Muscle layer of colon (tissue), 2 donors: Measurements from ENCODE around the gene SAMD4A.

ENCODE experiments used
- H3K27ac ChIP-seq: one replicate; pipeline ENCODE4 v1.7.0; 2013; ENCODE audit warnings: low read depth, mild to moderate bottlenecking, low read length, moderate library complexity
- H3K27me3 ChIP-seq, 2 donors: one replicate each; pipeline ENCODE4 v1.7.0; 2013; ENCODE audit warnings: low read length in 2 of 2, mild to moderate bottlenecking in 2 of 2; ENCODE audit not compliant: insufficient read depth in 2 of 2, control insufficient read depth in 1 of 2
- H3K36me3 ChIP-seq: one replicate; pipeline ENCODE4 v1.7.0; 2013; ENCODE audit warnings: mild to moderate bottlenecking, low read length; ENCODE audit not compliant: insufficient read depth
- H3K4me1 ChIP-seq: one replicate; pipeline ENCODE4 v1.7.0; 2013; ENCODE audit warnings: mild to moderate bottlenecking, low read length; ENCODE audit not compliant: insufficient read depth
- H3K4me3 ChIP-seq, 2 donors: one replicate each; pipeline ENCODE4 v1.7.0; 2013; ENCODE audit warnings: low read length in 2 of 2, low read depth in 1 of 2, mild to moderate bottlenecking in 1 of 2, moderate library complexity in 1 of 2
- H3K9ac ChIP-seq: one replicate; pipeline ENCODE4 v1.7.0; 2013; ENCODE audit warnings: low read length
- H3K9me3 ChIP-seq: one replicate; pipeline ENCODE4 v1.7.0; 2013; ENCODE audit warnings: mild to moderate bottlenecking, low read length
- donor health status: abdominal sarcoma.
- donor health status: Adenocarcinoma of cecum.

SAMD4A gene

GRCh38 chr14:54676812-54677708 lies 110.1 kb downstream of the SAMD4A start:
- Histone ChIP-seq H3K27ac (peak overlapping the region; percentile 82), H3K4me3 (peak overlapping the region in 1 of 2 donors; percentile 22), H3K9ac (peak overlapping the region; percentile 67), H3K4me1 (peaks cover 67% of the 10 kb centered on the region), H3K36me3 (no peaks in the 10 kb centered on the region), H3K9me3 (no peaks in the 10 kb centered on the region), H3K27me3 (no peaks in the 10 kb centered on the region)

GRCh38 chr14:54680651-54681050 lies 113.7 kb downstream of the SAMD4A start:
- no peaks in the 10 kb centered on the region for H3K36me3 ChIP-seq
- H3K27me3 ChIP-seq, result no peaks in the 10 kb centered on the region
- no peak overlapping the region for H3K9ac ChIP-seq
- H3K4me3 ChIP-seq, result no peak overlapping the region
- no peaks in the 10 kb centered on the region for H3K9me3 ChIP-seq
- H3K4me1 ChIP-seq, result peaks cover 64% of the 10 kb centered on the region
- H3K27ac ChIP-seq, result no peak overlapping the region

DNA sequence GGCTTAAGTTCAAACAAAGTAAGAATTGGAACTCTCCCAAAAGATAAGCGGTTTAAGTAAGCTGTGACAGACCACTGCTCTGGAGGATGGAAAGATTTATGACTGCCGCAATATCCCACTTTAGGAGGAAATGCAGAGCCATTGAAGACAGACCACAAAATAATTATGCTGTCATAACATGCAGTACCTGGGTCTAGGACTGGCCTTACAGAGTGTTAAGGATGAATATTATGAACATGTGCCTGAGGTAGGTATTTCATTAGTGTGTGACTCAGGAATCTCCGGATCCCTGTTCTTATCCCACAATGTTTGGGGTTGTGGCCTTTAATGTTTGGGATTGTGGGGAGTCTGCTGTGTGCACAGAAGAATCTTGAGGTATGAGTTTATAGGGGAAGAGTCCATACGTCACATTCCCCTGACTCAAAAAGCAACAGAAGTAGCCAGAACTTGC lies 114.9 kb downstream of the SAMD4A start:
- H3K27ac ChIP-seq, result peak overlapping the region; percentile 16
- no peaks in the 10 kb centered on the region for H3K9me3 ChIP-seq
- H3K4me1 ChIP-seq, result peaks cover 64% of the 10 kb centered on the region
- H3K9ac ChIP-seq, result no peak overlapping the region
- no peaks in the 10 kb centered on the region for H3K27me3 ChIP-seq
- no peak overlapping the region for H3K4me3 ChIP-seq
- H3K36me3 ChIP-seq, result no peaks in the 10 kb centered on the region

DNA sequence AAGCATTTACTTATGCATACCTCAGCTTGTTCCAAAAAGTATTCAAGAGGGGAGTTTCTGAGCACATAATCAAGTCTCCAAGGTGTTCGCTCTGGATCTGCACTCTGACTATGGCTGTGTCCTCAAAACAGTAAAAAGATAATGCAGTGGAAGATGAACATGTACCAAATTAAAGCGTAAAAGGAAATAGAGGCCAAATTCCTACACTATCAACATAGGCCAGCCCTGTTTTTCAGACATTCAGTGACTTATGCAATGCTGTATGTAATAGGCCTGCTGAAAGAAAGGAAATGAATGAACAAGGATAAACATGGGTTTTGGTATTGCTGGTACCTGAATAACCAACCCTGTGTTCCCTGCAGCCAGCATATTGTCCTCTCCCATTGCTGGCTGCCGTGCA lies 115.7 kb downstream of the SAMD4A start:
- Histone ChIP-seq H3K4me1 (peaks cover 64% of the 10 kb centered on the region), H3K9ac (no peak overlapping the region), H3K4me3 (no peak overlapping the region), H3K27me3 (no peaks in the 10 kb centered on the region), H3K27ac (no peak overlapping the region), H3K9me3 (no peaks in the 10 kb centered on the region), H3K36me3 (no peaks in the 10 kb centered on the region)

DNA sequence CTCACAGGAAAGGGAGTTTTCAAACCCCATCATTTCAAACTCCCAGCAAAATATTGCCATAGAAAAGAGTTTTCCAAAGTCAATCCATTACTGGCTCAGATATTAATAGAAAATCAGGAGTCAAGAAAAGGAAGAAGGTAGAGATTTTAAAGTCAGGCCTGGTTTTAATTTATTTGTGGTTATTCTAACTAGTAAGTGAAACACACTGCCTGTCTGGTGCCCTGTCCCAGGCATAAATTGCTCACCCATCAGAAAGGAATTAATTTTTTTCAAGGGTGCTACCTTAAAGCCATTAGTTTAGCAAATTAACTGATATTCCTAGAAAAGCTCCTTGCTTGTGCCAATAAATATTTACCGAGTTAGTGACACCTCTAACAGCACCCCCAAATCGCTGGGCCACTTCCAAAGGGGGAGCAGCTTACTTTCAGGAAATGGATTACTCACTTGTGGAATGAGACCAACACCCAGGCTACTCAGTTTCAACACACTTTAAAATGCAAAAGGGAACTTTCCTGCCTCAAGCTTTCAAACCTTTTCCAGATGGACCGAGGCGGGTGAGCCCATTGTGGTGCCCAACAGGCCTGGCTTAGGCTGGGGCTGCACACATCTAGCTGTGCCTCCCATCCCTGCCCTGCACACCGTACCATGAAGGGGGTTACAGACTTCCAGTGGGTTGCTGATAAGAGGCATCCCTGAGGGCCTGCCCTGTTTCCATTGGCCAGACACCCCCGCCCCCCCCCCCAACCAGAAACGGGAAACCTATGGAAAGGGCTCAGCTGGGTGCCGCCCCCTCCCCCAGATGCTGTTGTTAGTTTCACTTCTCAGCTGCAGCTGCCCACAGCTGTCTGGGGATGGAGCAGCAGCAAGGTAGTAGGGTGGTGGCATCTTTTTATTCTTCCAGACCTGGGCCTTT lies 117.2 kb downstream of the SAMD4A start:
- Histone ChIP-seq H3K27ac (peak overlapping the region; percentile 55), H3K4me3 (no peak overlapping the region), H3K27me3 (no peaks in the 10 kb centered on the region), H3K9ac (no peak overlapping the region), H3K4me1 (peaks cover 61% of the 10 kb centered on the region), H3K36me3 (no peaks in the 10 kb centered on the region), H3K9me3 (no peaks in the 10 kb centered on the region)

DNA sequence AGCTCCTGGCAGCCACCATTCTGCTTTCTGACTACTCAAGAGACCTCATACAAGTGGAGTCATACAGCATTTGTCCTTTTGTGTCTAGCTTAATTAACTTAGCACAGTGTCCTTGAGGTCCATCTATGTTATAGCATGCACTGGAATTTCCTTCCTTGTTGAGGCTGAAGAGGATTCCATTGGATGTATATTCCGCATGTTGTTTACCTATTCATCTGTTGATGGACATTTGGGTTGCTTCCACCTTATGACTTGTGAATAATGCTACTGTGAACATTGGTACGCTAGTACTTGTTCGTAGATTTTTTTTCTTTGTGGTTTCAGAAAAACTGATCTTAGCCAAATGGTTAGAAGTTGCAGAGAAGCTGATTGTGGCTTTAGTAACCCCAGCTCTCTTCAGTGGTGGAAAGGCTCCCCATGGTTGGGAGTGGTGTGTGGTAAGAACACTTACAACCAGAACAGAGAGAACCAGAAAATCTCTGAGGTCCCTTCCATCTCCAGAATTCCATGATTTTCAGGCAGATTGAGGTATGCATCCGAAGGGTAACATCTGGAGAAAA lies 118.4 kb downstream of the SAMD4A start:
- no peak overlapping the region for H3K4me3 ChIP-seq
- no peak overlapping the region for H3K9ac ChIP-seq
- no peaks in the 10 kb centered on the region for H3K27me3 ChIP-seq
- no peaks in the 10 kb centered on the region for H3K36me3 ChIP-seq
- no peaks in the 10 kb centered on the region for H3K9me3 ChIP-seq
- H3K27ac ChIP-seq, result peak overlapping the region; percentile 80
- peaks cover 56% of the 10 kb centered on the region for H3K4me1 ChIP-seq

DNA sequence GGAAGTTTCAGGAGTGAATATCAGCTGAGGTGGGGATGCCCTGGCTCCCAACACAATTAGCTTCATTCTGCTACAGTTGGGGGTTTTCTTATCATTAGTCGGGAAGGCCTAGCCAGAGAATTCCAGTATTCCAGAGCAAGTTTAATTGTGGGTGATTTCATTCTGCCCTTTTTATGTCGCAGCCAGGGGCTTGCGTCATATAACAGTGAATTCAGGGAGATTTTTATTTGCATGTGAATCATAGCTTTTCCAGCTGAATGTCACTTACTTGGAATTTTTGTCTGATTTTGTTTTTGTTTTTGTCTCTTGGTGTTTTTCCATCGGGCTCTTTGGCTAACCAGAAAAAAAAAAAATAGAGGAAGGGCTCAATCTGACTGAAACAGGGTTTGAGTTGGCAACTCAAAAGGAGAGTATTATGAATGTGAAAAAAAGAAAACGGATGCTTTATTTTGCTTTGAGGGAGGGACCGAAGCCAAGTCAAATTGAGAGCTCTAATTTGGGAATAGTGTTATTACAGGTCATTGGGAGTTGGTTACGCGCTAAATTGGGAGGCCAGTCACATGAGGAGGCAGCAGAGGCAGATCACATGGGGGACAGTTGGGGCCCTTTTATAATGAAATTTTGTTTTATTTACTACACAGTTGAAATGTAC lies 119.4 kb downstream of the SAMD4A start:
- peak overlapping the region; percentile 80 for H3K27ac ChIP-seq
- H3K4me1 ChIP-seq, result peaks cover 65% of the 10 kb centered on the region
- H3K9me3 ChIP-seq, result no peaks in the 10 kb centered on the region
- no peak overlapping the region for H3K4me3 ChIP-seq
- H3K9ac ChIP-seq, result no peak overlapping the region
- no peaks in the 10 kb centered on the region for H3K36me3 ChIP-seq
- no peaks in the 10 kb centered on the region for H3K27me3 ChIP-seq

DNA sequence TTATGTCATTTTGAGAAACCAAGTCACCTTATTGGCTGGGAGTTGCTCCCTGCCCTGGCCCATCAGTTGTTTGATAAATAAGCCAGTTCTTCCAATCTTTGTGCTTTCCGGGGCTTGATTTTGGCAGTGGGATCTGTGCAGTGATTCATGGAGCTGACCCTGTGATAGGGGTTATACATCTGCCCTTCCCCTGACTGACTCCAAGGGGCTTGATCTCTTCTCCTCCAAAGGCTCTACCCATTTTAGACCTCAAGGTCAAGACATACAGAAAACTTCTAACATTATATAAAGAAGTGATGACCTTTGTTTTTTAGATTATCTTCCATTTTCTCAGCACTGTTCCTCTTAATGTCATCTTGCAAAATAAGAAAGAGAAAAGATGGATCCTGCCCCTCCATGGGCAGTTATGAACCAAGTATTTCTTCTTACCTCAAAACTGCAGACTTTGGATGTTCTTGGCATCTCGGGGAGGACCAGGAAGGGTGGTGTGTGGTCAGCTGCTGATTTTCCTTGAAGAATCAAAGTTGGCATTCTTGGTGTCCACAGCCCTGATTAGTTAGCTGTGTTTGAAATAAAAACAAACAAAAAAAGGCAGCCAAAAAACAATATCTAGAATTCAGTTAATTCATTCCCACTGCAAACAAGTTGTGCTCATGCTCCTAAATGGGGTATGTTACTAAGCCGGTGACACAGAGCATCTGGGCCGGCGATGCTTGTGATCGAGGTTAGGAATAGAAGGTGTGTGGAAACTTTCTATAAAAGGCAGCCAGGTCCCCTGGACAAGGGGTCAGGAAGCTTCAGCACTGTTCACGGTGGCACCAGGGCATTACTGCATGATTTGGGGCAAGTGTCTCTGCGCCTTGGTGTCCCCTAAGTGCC lies 120.2 kb downstream of the SAMD4A start:
- H3K27ac ChIP-seq, result peak overlapping the region; percentile 51
- H3K9me3 ChIP-seq, result no peaks in the 10 kb centered on the region
- H3K9ac ChIP-seq, result no peak overlapping the region
- peaks cover 72% of the 10 kb centered on the region for H3K4me1 ChIP-seq
- H3K36me3 ChIP-seq, result no peaks in the 10 kb centered on the region
- H3K27me3 ChIP-seq, result no peaks in the 10 kb centered on the region
- H3K4me3 ChIP-seq, result no peak overlapping the region

- H3K4me3 ChIP-seq, result no peak overlapping the region
- H3K4me1 ChIP-seq, result peaks cover 74% of the 10 kb centered on the region
- no peak overlapping the region for H3K9ac ChIP-seq
- no peaks in the 10 kb centered on the region for H3K36me3 ChIP-seq
- H3K9me3 ChIP-seq, result no peaks in the 10 kb centered on the region
- H3K27me3 ChIP-seq, result no peaks in the 10 kb centered on the region
- H3K27ac ChIP-seq, result no peak overlapping the region
Measured at GRCh38 chr14:54687750-54688119, 120.8 kb downstream of the SAMD4A start.

GRCh38 chr14:54688229-54688628 lies 121.3 kb downstream of the SAMD4A start:
- Histone ChIP-seq H3K4me1 (peaks cover 72% of the 10 kb centered on the region), H3K9me3 (no peaks in the 10 kb centered on the region), H3K9ac (no peak overlapping the region), H3K4me3 (no peak overlapping the region), H3K27me3 (no peaks in the 10 kb centered on the region), H3K27ac (no peak overlapping the region), H3K36me3 (no peaks in the 10 kb centered on the region)
